Measurements from ENCODE around the gene RALGAPA2.

DNA sequence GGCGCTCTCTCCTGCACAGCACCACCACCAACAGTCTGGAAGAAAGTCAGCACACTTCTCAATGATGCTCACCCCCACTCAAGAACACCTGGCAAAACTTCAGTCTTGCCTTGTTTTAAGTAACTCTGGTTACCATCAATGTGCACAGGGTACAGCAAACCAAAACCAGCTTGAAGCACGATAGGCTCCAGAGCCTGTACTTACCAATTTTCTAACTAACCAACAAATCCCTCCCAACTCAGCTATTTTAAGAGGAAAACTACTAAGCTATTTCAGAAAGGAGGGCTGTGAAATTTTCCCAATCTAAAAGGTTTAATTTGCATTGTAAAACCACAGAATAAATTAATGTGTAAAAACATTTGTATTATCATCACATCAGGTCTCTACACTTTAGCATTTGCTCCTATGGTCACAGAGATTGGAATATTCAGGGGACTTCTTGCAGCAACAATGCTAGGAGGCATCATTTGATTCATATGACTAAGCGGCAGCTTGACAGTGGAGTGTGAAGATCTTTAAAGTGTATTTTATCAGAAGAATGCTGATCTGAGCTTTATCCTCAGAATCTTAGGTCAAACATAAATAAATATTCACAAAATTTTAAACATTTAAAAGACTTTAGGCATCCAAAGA lies 82.8 kb downstream of the RALGAPA2 start:
- TF ChIP-seq CTCF (IDR thresholded peaks at IDR 0.05) (no peak), POLR2A (IDR thresholded peaks at IDR 0.05) (no peak)
